Fibroblast of villous mesenchyme (primary cell): Measurements from ENCODE around the gene REXO2. TPM values are rescaled to one million over a fixed set of nuclear protein-coding genes. Genes with fewer than 3 reads are reported as not detected.
A peak's percentile ranks its signal among the peaks of the same experiment; 100 is the strongest.

ENCODE experiments used
- DNase-seq: peaks from one replicate; pipeline ENCODE4 v3.0.0-alpha.2; 2010; ENCODE audit warnings: low read depth
- H3K4me3 ChIP-seq: 2 replicates; pipeline ENCODE4 v1.5.1; 2011; ENCODE audit warnings: low read depth, mild to moderate bottlenecking, low read length
- total RNA-seq: library from RNA; depleted of rRNA; stranded (reverse); fragments of >200 nt; gene quantifications from 2 replicates; pipeline ENCODE4 v1.2.3, GENCODE V29; 2012
- TF ChIP-seq, protein P1 (sequence below): IDR thresholded peaks from 2 replicates; pipeline ENCODE4 v1.5.1; 2012; ENCODE audit warnings: low read depth, mild to moderate bottlenecking, low read length; ENCODE audit not compliant: insufficient read depth

The REXO2 gene
- total RNA-seq, 1 donor = 174 TPM

DNA sequence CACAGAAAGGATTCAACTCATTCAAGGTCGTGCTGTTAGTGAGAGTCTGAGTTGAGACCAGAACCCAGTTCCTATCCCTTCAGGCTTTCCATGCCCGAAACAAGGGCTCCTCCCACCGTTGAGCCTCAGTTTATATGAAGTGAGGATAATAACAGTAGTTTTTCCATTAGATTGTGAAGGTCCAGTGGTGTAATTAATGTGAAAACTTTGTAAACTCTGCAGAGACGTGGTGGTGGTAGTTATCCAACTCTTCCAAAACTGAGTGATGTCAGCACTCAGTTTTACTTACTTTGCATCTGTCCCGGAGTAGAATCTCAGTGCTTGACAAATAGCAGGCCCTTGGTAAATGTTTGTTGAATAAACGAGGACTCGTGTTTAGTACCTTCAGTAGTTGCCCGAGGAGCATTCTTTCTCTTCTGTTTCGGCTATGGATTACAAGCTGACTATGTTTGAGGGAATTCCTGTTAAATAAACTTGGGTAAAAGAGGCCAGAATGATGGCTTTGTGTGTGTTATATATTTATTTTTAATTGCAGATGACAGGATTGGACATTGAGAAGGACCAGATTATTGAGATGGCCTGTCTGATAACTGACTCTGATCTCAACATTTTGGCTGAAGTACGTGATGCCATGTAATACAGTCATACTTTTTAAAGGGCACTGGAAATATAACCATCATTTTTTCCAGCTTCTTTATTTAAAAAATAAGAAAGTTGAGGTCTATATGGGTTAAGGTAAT lies 1.0 kb downstream of the REXO2 start:
- peak overlapping the region; percentile 99 for H3K4me3 ChIP-seq
- TF ChIP-seq, protein P1, sequence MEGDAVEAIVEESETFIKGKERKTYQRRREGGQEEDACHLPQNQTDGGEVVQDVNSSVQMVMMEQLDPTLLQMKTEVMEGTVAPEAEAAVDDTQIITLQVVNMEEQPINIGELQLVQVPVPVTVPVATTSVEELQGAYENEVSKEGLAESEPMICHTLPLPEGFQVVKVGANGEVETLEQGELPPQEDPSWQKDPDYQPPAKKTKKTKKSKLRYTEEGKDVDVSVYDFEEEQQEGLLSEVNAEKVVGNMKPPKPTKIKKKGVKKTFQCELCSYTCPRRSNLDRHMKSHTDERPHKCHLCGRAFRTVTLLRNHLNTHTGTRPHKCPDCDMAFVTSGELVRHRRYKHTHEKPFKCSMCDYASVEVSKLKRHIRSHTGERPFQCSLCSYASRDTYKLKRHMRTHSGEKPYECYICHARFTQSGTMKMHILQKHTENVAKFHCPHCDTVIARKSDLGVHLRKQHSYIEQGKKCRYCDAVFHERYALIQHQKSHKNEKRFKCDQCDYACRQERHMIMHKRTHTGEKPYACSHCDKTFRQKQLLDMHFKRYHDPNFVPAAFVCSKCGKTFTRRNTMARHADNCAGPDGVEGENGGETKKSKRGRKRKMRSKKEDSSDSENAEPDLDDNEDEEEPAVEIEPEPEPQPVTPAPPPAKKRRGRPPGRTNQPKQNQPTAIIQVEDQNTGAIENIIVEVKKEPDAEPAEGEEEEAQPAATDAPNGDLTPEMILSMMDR = no peak
- DNase-seq = peak; percentile 77

DNA sequence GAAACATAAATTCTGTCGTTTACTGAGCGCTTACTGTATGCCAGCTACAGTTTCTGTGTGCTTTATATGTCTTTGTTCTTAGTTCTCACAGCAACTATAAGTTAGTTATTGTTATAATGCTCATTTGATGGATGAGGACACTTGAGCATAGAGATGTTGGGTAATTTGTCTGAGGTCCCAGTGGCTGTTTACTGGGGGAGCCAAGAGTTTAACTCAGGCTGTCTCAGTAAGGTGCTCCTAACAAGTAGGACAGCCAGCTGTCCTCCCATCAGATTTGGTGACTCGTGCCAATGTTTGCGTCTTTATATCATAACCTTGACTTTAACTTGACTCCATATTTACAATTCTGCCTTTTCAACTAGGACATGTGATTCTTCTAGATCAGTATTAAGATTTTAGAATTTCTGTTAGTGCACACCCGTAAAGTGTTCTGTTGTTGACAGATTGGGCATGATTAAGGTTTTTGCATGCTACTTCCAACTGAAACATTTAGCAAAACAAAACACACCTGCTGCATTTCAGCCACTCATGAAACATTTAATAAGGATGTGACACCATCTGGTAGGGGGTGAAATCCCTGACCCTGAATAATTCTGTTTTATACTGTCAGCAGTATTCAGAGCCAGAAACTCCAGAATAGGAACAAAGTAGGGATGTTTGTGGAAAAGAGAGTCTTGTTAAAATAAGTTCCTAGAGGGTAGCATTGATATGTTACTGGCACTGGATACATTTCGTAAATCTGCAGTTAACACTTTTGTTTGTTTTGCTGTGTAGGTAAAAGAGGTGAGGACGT lies 1.9 kb downstream of the REXO2 start:
- H3K4me3 ChIP-seq = peak overlapping the region; percentile 99
- TF ChIP-seq, protein P1 = no peak
- peak; percentile 54 for DNase-seq

DNA sequence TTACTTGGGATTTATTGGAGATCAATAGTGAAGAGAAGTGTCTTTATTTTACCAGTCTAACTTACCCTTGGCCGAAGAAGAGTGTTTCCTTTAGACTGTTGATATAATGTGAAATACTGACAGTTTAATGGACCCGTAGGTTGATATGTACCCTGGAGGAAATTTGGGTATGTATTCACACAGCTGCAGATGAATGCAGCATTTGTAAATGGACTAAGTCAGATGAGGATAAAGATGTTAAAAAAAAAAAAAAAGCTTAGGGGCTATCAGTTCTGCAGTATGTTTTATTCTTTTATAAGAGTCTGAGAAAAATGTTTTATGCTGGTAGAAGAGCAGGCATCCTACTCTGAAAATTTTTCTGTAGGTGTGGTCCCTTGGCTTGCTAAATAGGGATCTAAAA lies 2.7 kb downstream of the REXO2 start:
- DNase-seq = no peak
- TF ChIP-seq, protein P1 = no peak
- peak overlapping the region; percentile 99 for H3K4me3 ChIP-seq

DNA sequence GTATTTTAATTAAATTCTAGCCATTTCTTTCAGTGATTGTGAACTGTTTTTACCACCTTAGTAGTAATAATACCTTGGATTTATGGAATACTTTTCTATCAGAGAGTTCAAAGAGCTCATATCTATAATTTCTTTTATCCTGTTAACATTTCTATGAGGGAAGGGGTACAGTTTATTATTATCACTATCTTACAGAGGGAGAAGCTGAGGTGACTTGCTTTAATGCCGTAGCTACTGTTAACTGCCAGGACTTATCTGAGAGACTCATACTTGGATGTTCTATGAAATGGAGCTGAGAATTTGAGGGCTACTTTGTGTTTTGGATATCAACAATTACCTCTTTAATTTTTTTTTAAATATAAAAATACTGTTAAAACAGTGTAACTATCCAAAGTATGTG lies 3.3 kb downstream of the REXO2 start:
- TF ChIP-seq, protein P1 = no peak

DNA sequence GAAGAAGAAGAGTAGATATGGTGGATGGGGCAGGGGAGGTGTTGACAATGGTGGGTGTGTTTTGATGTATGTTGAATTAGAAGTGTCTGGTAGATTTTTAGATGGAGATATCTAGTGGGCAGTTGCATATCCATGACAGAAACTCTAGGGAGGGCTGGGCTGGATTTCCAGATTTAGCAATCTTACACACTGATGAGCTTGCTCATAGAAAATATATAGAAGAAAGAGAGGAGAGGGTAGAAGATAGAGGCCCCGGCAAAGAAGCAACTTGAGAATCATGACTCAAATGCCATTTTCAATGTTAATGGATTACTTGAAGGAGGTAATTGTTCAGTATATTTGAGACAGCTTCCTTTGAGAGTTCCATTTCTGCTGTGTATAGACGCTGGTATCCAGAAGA lies 8.2 kb downstream of the REXO2 start:
- TF ChIP-seq, protein P1 = no peak
- H3K4me3 ChIP-seq = peak overlapping the region; percentile 7
- no peak for DNase-seq

More for the DNA sequence above, 3.3 kb downstream of the REXO2 start:
- DNase-seq = no peak
- no peak overlapping the region for H3K4me3 ChIP-seq

DNA sequence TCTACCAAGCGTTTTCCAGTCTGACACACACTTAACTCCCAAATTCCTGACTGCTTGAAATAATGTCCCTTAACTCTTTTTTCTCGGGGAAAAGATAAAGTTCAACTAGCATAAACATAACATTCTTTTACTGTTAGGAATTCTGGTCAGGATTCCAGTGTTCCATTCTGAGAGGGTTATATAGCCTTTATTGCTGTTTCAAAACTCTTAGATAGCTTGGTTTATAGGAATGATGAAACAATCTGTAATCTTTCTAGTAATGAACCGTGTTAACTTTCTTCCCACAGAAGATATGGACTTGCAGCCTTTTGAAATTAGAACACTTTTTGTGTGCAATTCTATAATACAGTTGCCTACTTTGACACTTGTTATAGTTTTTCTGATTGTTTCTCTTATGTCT lies 8.6 kb downstream of the REXO2 start:
- peak overlapping the region; percentile 7 for H3K4me3 ChIP-seq
- TF ChIP-seq, protein P1 = no peak
- DNase-seq = peak; percentile 92
